ENCODE data around the gene BDKRB2.

DNA sequence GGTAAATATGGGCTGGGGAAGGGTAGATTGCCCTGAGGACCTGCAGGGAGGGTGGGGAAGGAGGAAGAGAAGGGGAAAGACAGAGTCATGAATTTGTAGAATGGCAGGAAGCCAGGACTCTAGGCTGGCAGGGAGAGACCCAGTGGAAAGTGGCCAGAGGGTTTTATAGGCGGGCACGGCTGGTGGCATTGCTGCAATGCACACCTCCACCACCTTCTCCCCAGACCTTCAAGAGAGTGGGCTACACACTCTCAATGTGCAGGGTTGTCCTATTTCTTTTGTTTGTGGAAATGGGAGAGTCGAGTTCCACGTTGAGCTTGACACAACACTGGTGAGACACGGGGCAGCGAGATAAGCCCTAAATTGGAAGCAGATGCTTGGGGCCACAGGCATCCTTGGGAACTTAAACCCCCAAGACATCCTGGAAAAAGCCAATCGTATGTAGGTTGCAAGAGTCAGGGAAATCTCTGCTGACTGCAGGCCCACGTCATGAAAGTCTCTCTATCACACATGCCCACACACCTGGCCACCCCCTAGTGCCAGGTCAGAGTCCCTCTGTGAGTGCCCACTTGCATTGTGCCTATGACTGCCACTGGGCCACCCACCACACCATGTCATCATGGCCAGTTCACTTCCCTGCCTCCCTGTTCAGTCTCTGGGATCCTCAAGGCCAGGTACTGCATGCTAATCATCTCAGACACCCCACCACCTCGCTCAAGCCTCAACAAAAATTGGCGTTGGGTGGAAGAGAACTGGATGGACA, 38.0 kb upstream of the BDKRB2 start:
- TF ChIP-seq CTCF (IDR thresholded peaks at IDR 0.05; ENCODE audit: poor library complexity) = no peak
- no peak for TF ChIP-seq EZH2 (IDR thresholded peaks at IDR 0.05; ENCODE audit: borderline replicate concordance)
